ENCODE measurements around the gene ZNF276.

- no peak for TF ChIP-seq CTCF (IDR thresholded peaks at IDR 0.05)
- no peak for TF ChIP-seq POLR2A (IDR thresholded peaks at IDR 0.05)
These were observed 9.6 kb upstream of the ZNF276 start for GRCh38 chr16:89711601-89712273.
